ENCODE data around the gene RDX. TPM values are rescaled to one million over a fixed set of nuclear protein-coding genes. Genes with fewer than 3 reads are reported as not detected.
A peak's percentile ranks its signal among the peaks of the same experiment; 100 is the strongest.

The RDX gene
- total RNA-seq, 1 donor from 2014 or later = 132 TPM

DNA sequence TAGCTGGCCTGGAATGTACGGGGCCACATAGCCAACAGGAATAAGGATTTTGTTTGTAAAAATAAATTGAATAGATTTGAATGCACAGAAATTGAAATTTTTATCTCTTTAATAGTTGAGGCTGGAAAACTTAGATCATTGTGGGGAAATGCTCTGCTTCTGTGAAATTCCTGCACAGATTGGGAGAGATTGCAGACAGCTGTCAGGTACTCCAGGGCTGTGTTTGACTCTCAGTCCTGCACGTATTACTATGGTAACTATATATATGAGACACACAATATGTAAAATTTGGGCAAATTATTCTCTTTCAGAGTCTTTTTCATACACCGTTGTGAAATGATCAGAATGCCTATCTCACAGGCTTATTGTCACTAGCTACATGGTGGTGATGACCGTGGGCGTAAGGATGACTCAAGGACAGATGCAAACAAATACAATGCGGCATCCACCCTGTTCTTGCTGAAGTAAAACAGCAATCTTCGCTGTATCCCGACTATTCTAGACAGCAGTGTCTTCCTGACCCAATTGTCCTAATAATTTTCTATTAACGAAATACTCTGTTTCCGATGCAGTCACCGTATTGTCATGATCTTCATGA, 123.8 kb downstream of the RDX start:
- H3K27me3 ChIP-seq (ENCODE audit: insufficient read depth, low read length) = no peaks in the 10 kb centered on the region
- peaks cover under 1% of the 10 kb centered on the region for H3K27me3 Mint-ChIP-seq (ENCODE audit: low read depth, unreplicated experiment)
- no peaks in the 10 kb centered on the region for H3K9me3 Mint-ChIP-seq (ENCODE audit: unreplicated experiment)
- DNase-seq (ENCODE audit: low read depth) (no peak), FAIRE-seq (no peak)
- H3K36me3 ChIP-seq (ENCODE audit: insufficient read depth, low read length) = no peaks in the 10 kb centered on the region
- H3K4me2 ChIP-seq (ENCODE audit: low read length) = no peak overlapping the region
- H3K9me3 ChIP-seq (ENCODE audit: insufficient read depth, low read depth, low read length) = no peaks in the 10 kb centered on the region
- TF ChIP-seq, protein P1, sequence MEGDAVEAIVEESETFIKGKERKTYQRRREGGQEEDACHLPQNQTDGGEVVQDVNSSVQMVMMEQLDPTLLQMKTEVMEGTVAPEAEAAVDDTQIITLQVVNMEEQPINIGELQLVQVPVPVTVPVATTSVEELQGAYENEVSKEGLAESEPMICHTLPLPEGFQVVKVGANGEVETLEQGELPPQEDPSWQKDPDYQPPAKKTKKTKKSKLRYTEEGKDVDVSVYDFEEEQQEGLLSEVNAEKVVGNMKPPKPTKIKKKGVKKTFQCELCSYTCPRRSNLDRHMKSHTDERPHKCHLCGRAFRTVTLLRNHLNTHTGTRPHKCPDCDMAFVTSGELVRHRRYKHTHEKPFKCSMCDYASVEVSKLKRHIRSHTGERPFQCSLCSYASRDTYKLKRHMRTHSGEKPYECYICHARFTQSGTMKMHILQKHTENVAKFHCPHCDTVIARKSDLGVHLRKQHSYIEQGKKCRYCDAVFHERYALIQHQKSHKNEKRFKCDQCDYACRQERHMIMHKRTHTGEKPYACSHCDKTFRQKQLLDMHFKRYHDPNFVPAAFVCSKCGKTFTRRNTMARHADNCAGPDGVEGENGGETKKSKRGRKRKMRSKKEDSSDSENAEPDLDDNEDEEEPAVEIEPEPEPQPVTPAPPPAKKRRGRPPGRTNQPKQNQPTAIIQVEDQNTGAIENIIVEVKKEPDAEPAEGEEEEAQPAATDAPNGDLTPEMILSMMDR (IDR thresholded peaks at IDR 0.05; ENCODE audit: insufficient read depth, low read depth, low read length) = no peak
- H3K79me2 ChIP-seq (ENCODE audit: insufficient read depth, low read length) = no peaks in the 10 kb centered on the region
- peaks cover 19% of the 10 kb centered on the region for H3K4me1 Mint-ChIP-seq (ENCODE audit: low read depth, unreplicated experiment)
- H3K27ac Mint-ChIP-seq (ENCODE audit: unreplicated experiment) = no peak overlapping the region
- H3K4me3 ChIP-seq (ENCODE audit: insufficient read depth, low read depth, low read length) = no peak overlapping the region
- H3K4me3 Mint-ChIP-seq (ENCODE audit: unreplicated experiment) = no peak overlapping the region
- H3K4me1 ChIP-seq (ENCODE audit: insufficient read depth, low read length) = peaks cover 14% of the 10 kb centered on the region
- H4K20me1 ChIP-seq (ENCODE audit: insufficient read depth, low read length) = no peaks in the 10 kb centered on the region
- H3K36me3 Mint-ChIP-seq (ENCODE audit: low read depth, unreplicated experiment) = no peaks in the 10 kb centered on the region
- H2AFZ ChIP-seq (ENCODE audit: low read depth, low read length) = no peak overlapping the region
- H3K27ac ChIP-seq (ENCODE audit: low read depth, low read length) = no peak overlapping the region
- no peak overlapping the region for H3K9ac ChIP-seq (ENCODE audit: low read length)

DNA sequence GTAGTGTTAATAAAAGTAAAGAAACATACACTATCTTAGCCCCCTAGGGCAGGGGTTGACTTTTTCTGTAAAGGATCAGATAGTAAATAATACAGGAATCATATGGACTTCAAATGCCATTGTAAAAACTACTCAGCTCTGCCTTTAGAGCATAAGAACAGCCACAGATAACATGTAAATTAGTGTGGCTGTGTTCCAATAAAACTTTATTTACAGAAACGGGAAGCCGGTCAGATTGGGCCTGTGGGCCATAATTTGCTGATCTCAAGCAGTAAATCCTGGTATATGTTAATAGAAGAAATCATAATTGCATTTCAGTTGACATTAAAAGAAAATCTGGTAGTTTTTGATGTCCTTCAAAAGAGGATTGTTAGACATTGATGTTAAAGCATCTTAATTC, 126.7 kb downstream of the RDX start:
- FAIRE-seq (no peak), DNase-seq (ENCODE audit: low read depth) (no peak)
- Histone ChIP-seq H4K20me1 (ENCODE audit: insufficient read depth, low read length) (no peaks in the 10 kb centered on the region), H3K27me3 (ENCODE audit: insufficient read depth, low read length) (no peaks in the 10 kb centered on the region), H3K36me3 (ENCODE audit: insufficient read depth, low read length) (peaks cover 7% of the 10 kb centered on the region), H3K79me2 (ENCODE audit: insufficient read depth, low read length) (no peaks in the 10 kb centered on the region), H3K4me1 (ENCODE audit: insufficient read depth, low read length) (peaks cover 10% of the 10 kb centered on the region), H3K27ac (ENCODE audit: low read depth, low read length) (no peak overlapping the region), H3K9me3 (ENCODE audit: insufficient read depth, low read depth, low read length) (no peaks in the 10 kb centered on the region), H3K4me3 (ENCODE audit: insufficient read depth, low read depth, low read length) (no peak overlapping the region), H3K4me2 (ENCODE audit: low read length) (no peak overlapping the region), H3K9ac (ENCODE audit: low read length) (no peak overlapping the region), H2AFZ (ENCODE audit: low read depth, low read length) (no peak overlapping the region)
- Mint-ChIP-seq H3K36me3 (ENCODE audit: low read depth, unreplicated experiment) (peaks cover 7% of the 10 kb centered on the region), H3K27ac (ENCODE audit: unreplicated experiment) (no peak overlapping the region), H3K4me1 (ENCODE audit: low read depth, unreplicated experiment) (peaks cover 12% of the 10 kb centered on the region), H3K27me3 (ENCODE audit: low read depth, unreplicated experiment) (no peaks in the 10 kb centered on the region), H3K9me3 (ENCODE audit: unreplicated experiment) (no peaks in the 10 kb centered on the region), H3K4me3 (ENCODE audit: unreplicated experiment) (no peak overlapping the region)
- TF ChIP-seq, protein P1 (IDR thresholded peaks at IDR 0.05; ENCODE audit: insufficient read depth, low read depth, low read length) = no peak
- TF ChIP-seq EZH2 (IDR thresholded peaks at IDR 0.05; ENCODE audit: insufficient read depth, low read length) = no peak

DNA sequence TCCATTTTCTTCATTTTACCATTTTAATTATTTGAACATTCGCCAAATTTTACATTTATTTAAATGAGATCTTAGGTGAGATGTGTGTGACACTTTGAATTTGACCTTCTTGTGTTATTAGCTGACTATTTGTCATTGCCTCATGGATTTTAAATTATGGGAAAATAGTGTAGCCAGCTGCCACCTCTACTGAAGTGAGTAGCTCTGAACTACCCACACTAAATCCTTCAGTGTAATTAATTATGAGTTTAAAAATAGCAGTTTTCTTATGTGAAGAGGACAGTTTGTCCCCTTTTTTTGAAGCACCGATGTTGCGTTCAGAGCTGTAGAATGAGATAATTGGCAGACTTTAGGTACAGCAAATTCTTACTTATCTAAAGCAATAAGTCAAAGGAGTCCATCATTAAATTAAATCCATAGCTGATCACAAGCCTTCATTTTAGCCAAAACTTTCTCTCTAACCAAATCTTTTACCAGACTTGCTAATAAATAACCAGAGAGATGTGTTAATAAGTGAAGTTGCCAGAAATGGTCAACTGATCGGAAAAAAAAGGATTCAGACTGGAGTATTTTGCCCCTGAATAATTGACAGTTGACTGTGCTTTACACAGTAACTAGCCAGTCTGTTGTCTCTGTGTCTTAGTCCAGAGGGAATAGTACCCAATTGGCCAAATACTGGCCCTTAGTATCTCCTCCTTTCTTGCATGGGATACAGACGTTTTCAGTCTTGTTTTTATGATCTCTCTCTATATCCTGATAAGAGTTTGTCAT, 128.2 kb downstream of the RDX start:
- peaks cover 2% of the 10 kb centered on the region for H3K4me1 Mint-ChIP-seq (ENCODE audit: low read depth, unreplicated experiment)

More for the DNA sequence above, 128.2 kb downstream of the RDX start:
- H3K4me2 ChIP-seq (ENCODE audit: low read length) = no peak overlapping the region
- Mint-ChIP-seq H3K36me3 (ENCODE audit: low read depth, unreplicated experiment) (peaks cover 11% of the 10 kb centered on the region), H3K4me3 (ENCODE audit: unreplicated experiment) (no peak overlapping the region), H3K9me3 (ENCODE audit: unreplicated experiment) (no peaks in the 10 kb centered on the region), H3K27me3 (ENCODE audit: low read depth, unreplicated experiment) (no peaks in the 10 kb centered on the region), H3K27ac (ENCODE audit: unreplicated experiment) (no peak overlapping the region)
- H3K36me3 ChIP-seq (ENCODE audit: insufficient read depth, low read length) = peaks cover 12% of the 10 kb centered on the region
- no peak overlapping the region for H3K9ac ChIP-seq (ENCODE audit: low read length)
- H4K20me1 ChIP-seq (ENCODE audit: insufficient read depth, low read length) = no peaks in the 10 kb centered on the region
- H3K79me2 ChIP-seq (ENCODE audit: insufficient read depth, low read length) = no peaks in the 10 kb centered on the region
- H3K27me3 ChIP-seq (ENCODE audit: insufficient read depth, low read length) = no peaks in the 10 kb centered on the region
- H3K27ac ChIP-seq (ENCODE audit: low read depth, low read length) = no peak overlapping the region
- no peak overlapping the region for H2AFZ ChIP-seq (ENCODE audit: low read depth, low read length)
- no peak for TF ChIP-seq EZH2 (IDR thresholded peaks at IDR 0.05; ENCODE audit: insufficient read depth, low read length)
- TF ChIP-seq, protein P1 (IDR thresholded peaks at IDR 0.05; ENCODE audit: insufficient read depth, low read depth, low read length) = no peak
- FAIRE-seq (peak; percentile 5), DNase-seq (ENCODE audit: low read depth) (no peak)
- no peak overlapping the region for H3K4me3 ChIP-seq (ENCODE audit: insufficient read depth, low read depth, low read length)
- H3K4me1 ChIP-seq (ENCODE audit: insufficient read depth, low read length) = no peaks in the 10 kb centered on the region
- no peaks in the 10 kb centered on the region for H3K9me3 ChIP-seq (ENCODE audit: insufficient read depth, low read depth, low read length)

Data from astrocyte (in vitro differentiated cells and primary cell).